Embryonic facial prominence (tissue), 1 donor: ENCODE data around the gene TBXAS1.

Experiments
- DNase-seq: peaks from one replicate; pipeline ENCODE4 v3.0.0-alpha.2; 2016; ENCODE audit errors: extremely low spot score

TBXAS1 gene

GRCh38 chr7:140022582-140023211, 193.6 kb downstream of the TBXAS1 start:
- DNase-seq = no peak

- no peak for DNase-seq
Measured at GRCh38 chr7:140023728-140024127, 194.7 kb downstream of the TBXAS1 start.

GRCh38 chr7:140024585-140024984, 195.5 kb downstream of the TBXAS1 start:
- no peak for DNase-seq

- no peak for DNase-seq
Measured at GRCh38 chr7:140025241-140025640, 196.2 kb downstream of the TBXAS1 start.

GRCh38 chr7:140025814-140026433, 196.9 kb downstream of the TBXAS1 start:
- DNase-seq = no peak

GRCh38 chr7:140026935-140027334, 197.9 kb downstream of the TBXAS1 start:
- DNase-seq = no peak

GRCh38 chr7:140027858-140028257, 198.8 kb downstream of the TBXAS1 start:
- DNase-seq = no peak

GRCh38 chr7:140028311-140028710, 199.2 kb downstream of the TBXAS1 start:
- no peak for DNase-seq

- DNase-seq = no peak
Measured at GRCh38 chr7:140029072-140029471, 200.0 kb downstream of the TBXAS1 start.

- DNase-seq = no peak
Measured at GRCh38 chr7:140031364-140031763, 202.3 kb downstream of the TBXAS1 start.

GRCh38 chr7:140033036-140033435, 204.0 kb downstream of the TBXAS1 start:
- DNase-seq = no peak

- no peak for DNase-seq
Measured at GRCh38 chr7:140033779-140034363, 204.8 kb downstream of the TBXAS1 start.

- no peak for DNase-seq
Measured at GRCh38 chr7:140034421-140034820, 205.4 kb downstream of the TBXAS1 start.

- no peak for DNase-seq
Measured at GRCh38 chr7:140035400-140036223, 206.5 kb downstream of the TBXAS1 start.

- no peak for DNase-seq
Measured at GRCh38 chr7:140036224-140036962, 207.3 kb downstream of the TBXAS1 start.

GRCh38 chr7:140039066-140039465, 210.0 kb downstream of the TBXAS1 start:
- no peak for DNase-seq

- DNase-seq = no peak
Measured at GRCh38 chr7:140039896-140040295, 210.8 kb downstream of the TBXAS1 start.

- no peak for DNase-seq
Measured at GRCh38 chr7:140041659-140042385, 212.8 kb downstream of the TBXAS1 start.

GRCh38 chr7:140042386-140042670, 213.3 kb downstream of the TBXAS1 start:
- no peak for DNase-seq

- DNase-seq = no peak
Measured at GRCh38 chr7:140044251-140044650, 215.2 kb downstream of the TBXAS1 start.

- DNase-seq = no peak
Measured at GRCh38 chr7:140045697-140046096, 216.6 kb downstream of the TBXAS1 start.
